ENCODE measurements around the gene TTC33.
"Not testable (repeated sequence)": the region's sequence is repeated elsewhere in the genome, so short reads cannot be mapped to it uniquely, and the experiment has no call there.

TTC33 gene

GRCh38 chr5:40614923-40615585 is 140.7 kb downstream of the TTC33 start:
- no peak for DNase-seq (ENCODE audit: low read depth in 2 of 2)

DNA sequence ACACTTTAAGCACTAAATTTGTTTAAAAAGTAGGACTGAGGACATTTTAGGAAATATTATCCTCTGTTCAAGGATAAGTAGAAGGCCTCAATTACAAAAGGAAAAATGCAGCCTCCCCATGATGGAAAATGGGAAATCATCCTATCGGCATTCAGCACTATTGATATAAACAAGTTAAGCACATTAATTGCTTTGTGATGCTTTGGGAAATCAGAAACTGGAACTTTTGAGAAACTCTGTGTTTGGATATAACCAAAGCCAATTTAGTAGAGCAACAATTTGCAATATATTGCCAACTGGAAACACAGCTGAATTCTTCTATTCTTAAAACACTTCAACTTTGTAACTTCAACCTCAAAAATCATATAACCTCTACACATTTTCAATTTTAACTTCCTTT is 141.3 kb downstream of the TTC33 start:
- no peak for DNase-seq (ENCODE audit: low read depth in 2 of 2)

DNA sequence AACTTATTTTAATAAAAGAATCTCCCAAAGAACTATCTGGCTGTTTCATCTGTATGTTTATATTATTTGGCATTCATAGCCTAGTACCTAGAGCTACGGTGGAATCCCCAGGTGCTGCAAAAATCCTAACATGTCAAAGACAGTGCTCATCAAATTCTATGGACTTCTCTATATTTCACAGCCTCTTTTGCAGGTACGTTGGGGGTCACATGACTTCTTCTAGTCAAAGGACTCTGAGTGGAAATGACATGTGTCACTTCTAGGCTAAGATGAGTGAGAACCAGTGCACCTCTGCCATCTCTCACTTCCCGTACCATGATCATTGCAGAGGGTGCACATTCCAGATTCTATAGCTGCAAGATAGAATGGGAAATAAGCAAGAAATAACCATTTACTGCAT is 148.6 kb downstream of the TTC33 start:
- no peak for DNase-seq (ENCODE audit: low read depth in 2 of 2)

GRCh38 chr5:40606077-40606765 is 149.5 kb downstream of the TTC33 start:
- no peak for DNase-seq (ENCODE audit: low read depth in 2 of 2)

GRCh38 chr5:40605295-40605958 is 150.3 kb downstream of the TTC33 start:
- DNase-seq (ENCODE audit: low read depth in 2 of 2) = no peak

GRCh38 chr5:40603378-40603777 is 152.4 kb downstream of the TTC33 start:
- no peak for DNase-seq (ENCODE audit: low read depth in 2 of 2)

DNA sequence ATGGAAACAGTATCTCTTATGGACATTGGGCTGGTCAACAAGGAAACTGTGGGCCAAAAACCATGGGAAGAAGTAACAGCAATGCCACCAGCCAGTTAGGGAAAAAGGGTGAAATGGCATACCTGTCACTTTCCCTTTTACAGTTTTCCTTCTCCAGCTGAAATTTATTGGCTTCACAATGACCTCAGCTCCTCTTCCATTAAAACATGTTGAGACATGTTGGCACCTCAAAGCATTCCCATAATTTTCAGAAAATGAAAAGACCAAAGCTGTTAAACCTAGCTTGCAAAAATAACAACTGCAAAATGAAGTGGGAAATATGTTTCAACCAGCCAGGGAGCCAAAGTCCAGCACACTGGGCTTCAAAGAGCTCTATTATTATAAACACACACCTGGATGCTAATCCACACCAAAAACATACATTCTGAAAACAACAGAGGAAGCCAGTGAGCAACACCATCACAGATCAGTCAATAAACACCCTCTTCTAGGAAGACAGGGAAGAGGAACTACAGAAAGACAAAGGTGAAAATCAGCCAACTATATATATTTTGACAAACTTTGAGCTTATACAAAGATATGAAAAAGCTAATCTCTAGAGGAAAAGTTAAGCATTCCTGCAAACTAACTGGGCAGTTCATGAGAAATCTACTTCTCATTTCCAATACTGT is 154.4 kb downstream of the TTC33 start:
- DNase-seq (ENCODE audit: low read depth in 2 of 2) = no peak

DNA sequence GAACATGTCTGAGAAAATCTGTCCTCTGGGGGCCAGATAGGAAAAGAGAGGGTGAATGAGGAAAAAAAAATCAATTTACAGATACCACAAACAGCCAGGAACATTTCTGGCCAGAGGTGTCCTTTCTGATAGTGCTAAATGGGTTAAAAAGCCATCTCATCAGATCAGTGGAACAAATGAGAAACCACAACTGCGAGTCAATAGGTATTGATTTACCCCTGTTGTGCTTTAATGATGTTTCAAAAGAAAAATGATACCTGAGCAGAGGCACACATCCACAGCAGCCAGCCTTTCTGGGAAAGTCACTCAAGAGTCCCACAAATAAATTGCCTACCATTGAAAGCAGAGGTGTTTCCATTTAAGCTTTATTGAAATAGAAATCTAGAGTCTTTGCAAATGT is 155.4 kb downstream of the TTC33 start:
- DNase-seq (ENCODE audit: low read depth in 2 of 2) = no peak

DNA sequence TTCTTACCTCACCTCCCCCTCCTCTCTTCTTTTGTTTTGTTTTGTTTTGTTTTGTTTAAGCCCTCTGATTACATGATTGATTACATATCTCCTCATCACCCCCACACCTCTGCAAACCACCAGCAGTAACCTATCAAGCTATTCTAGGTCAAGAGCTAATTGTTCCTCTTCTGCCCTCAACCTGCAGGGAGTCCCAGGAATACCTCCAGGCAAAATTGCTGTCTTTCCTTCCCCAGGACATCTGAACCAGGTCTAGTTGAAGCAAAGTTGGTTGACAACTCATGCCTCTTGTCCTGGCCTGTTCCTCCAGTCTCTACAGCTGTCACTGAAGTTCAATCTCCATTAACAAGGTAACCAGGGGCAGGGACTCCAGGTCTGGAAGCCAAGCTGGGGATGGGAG is 156.1 kb downstream of the TTC33 start:
- DNase-seq (ENCODE audit: low read depth in 2 of 2) = no peak

- no peak for DNase-seq (ENCODE audit: low read depth in 2 of 2)
These were observed 160.9 kb downstream of the TTC33 start for GRCh38 chr5:40594811-40595210.

DNA sequence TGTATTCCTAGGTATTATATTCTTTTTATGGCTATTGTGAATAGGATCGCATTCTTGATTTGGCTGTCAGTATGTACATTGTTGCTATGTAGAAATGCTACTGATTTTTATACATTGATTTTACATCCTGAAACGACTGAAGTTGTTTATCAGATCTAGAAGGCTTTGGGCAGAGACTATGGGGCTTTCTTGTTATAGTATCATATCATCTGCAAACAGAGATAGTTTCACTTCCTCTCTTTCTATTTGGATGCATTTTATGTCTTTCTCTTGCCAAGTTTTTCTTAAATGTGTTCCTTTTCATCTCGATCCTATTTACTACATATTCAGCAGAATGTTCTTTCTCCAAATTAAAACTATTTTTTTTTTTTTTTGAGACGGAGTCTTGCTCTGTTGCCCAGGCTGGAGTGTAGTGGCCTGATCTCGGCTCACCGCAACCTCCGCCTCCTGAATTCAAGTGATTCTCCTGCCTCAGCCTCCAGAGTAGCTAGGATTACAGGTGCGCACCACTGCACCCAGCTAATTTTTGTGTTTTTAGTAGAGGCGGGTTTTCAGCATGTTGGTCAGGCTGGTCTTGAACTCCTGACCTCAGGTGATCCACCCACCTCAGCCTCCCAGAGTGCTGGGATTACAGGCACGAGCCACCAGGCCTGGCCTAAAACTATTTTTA is 163.9 kb downstream of the TTC33 start:
- not testable (repeated sequence) for DNase-seq (ENCODE audit: low read depth in 2 of 2)

GRCh38 chr5:40587376-40587775 is 168.4 kb downstream of the TTC33 start:
- no peak for DNase-seq (ENCODE audit: low read depth in 2 of 2)

GRCh38 chr5:40585537-40586267 is 170.1 kb downstream of the TTC33 start:
- DNase-seq (ENCODE audit: low read depth in 2 of 2) = no peak

DNA sequence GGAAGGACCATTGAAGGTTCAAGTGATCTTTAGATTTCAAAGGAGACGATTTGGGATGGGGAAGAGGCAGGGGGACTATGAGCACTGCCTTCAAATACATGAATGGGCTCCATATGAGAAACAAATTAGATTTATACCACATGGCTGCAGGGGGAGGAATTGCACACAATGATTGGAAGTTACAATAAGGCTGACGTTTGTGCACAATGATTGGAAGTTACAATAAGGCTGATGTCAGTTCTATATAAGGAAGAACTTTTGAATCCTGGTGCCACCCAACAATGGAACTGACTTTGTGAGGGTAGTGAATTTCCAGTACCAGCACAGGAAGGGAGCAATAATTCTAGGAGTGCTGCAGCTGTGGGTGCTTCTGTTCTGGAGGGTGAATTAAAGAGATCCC is 171.7 kb downstream of the TTC33 start:
- no peak for DNase-seq (ENCODE audit: low read depth in 2 of 2)

DNA sequence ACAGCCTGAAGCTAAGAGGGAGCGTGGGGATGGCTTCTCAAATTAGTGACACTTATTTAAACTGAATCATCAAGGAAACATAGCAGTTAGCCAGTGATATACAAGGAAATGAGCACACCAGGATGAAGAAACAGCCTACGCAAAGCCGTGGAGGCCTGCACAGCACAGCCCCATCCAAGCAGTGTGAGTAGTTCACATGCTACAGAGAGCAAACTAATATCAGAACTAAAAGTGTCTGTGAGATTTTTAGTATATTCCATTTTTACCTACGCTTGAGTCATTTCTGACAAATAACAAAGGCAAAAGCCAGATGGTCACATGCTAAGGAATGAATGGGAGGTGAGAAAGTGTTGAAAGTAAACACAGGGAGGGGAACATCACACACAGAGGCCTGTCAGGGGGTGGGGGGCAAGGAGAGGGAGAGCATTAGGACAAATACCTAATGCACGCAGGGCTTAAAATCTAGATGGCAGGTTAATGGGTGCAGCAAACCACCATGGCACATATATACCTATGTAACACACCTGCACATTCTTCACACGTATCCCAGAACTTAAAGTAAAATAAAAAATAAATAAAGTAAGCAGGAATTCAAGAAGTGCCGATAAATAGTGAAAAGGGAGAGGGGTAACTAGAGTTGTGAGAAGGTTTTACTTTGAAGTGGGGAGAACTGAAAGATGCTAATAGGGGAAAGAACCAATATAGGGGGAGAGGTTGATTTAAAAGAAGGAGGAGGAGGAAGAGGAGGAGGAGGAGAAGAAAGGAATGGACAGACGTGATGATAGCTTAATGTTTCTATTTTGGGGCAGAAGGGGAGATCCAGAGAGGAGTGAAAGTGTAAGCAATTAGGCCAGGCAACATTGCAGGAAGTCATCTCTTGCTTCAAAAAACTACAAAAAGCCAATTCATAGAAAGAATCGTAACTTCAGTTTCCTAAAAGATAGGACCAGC is 177.0 kb downstream of the TTC33 start:
- peak; percentile 6 to 33 for DNase-seq (ENCODE audit: low read depth in 2 of 2)

DNA sequence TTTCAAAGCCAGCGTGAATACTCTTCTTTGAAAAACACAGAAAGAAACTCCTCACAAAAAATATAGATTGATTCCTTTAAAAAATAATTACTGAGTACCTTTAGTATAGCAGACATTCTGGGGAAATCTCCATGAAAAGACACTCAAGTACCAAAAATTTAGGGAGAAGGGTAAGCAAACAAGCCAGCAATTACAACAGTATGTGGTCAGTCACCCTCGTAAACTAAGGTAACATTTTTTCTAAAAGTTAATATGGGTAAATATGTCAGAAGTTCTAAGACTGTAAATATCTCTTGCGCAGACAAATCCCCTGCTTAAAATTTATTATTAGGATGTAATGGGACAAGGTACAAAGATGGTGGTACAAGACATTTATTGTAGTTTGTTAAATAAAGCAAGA is 178.0 kb downstream of the TTC33 start:
- DNase-seq (ENCODE audit: low read depth in 2 of 2) = no peak

GRCh38 chr5:40575921-40576320 is 179.8 kb downstream of the TTC33 start:
- no peak for DNase-seq (ENCODE audit: low read depth in 2 of 2)

GRCh38 chr5:40575411-40575810 is 180.3 kb downstream of the TTC33 start:
- DNase-seq (ENCODE audit: low read depth in 2 of 2) = no peak

- no peak for DNase-seq (ENCODE audit: low read depth in 2 of 2)
These were observed 182.8 kb downstream of the TTC33 start for GRCh38 chr5:40572937-40573336.

GRCh38 chr5:40572391-40572790 is 183.4 kb downstream of the TTC33 start:
- no peak for DNase-seq (ENCODE audit: low read depth in 2 of 2)
